ENCODE measurements around the gene DLG4.
"Not testable (repeated sequence)": the region's sequence is repeated elsewhere in the genome, so short reads cannot be mapped to it uniquely, and the experiment has no call there.

Gene DLG4

GRCh38 chr17:7249214-7249613 is 29.6 kb upstream of the DLG4 start:
- DNase-seq = no peak

DNA sequence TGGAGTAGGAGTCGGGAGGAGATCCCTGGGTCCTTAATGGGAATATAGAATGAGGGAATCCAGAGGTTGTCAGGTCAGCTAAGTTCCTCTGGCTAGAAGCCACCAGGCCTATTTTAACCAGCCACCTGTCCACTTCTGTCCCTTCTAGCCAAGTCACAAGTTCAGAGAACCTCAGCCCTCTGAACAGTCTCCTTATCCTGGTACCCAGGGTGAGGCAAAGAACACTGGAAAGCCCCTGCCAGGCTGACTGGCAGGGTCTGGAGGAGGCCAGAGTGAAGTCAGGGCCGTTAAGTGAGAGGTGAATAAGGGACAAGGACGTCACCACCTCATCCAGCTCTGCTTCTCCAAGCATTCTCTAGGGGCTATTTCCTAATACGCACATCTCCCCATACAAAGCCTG is 29.2 kb upstream of the DLG4 start:
- DNase-seq = peak in 2 of 3 donors; percentile 21 to 24

- no peak for DNase-seq
Observed at GRCh38 chr17:7246779-7247178, 27.1 kb upstream of the DLG4 start.

DNA sequence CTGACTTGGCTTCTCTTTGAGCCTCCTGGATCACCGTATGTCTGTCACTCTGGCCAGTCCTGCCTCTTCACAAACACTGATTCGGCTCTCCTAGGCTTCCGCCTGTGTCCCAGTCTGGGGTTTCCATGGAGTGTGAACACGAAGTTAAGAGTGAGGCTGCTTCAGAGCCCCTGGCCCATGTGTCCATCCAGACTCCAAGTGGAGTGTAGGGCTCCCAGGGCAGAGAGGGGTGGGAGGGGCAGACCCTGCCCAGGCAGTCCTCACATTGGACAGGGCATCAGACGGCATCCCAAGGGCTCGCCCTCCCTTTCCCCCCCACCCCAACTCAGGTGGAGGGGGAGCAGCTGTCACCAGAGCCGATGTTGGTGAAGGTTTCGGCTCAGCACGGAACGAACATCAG is 24.2 kb upstream of the DLG4 start:
- DNase-seq = not testable (repeated sequence)

DNA sequence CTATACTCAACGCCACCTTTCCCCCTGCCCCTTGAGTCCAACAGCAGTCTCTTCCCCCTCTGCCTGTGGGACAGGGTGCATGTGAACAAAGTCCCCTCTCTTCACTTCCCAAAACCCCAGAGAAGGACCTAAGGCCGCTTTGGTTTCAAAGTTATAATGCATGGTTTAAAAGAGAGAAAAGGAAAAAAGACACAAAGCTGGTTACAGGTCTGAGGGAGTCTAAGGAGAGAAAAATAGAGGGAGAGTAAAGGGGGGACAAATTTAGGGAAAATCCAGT is 23.8 kb upstream of the DLG4 start:
- no peak for DNase-seq

DNA sequence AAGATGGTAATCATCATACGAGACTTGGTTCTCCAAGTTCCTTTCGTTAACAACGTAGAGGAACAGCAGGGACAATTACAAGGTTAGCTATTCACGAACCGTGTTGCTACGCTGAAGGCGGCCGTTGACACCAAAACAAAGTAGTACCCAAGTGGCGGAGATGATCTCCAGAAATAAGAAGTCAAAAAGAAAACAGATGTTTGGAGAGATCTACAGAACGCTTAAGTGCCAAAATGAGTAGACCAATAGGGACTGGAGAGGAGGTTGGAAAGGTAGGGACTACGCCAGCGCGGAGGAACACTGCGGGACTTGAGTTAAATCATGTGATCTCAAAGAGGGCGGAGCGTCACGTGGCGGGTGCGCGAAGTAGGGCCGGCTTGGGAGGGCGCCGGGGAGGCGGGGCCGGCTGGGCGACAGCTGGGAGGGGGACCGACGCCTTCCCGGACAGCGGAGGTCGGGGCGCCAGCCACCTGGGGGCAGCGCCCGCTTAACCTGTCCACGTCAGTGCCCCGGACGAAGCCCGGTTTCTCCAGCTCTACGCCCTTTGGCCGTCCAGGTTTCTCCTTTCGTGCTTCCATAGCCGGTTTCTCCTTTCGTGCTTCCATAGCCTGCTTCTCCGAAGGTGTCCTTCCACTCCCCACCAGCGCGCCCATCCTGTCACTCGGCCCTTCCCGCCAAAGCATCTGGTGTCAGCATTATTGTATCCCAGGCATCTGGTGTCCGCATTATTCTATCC is 23.2 kb upstream of the DLG4 start:
- peak; percentile 95 to 98 (median 97) for DNase-seq

GRCh38 chr17:7241783-7242716 is 22.4 kb upstream of the DLG4 start, which contains the start of gene GABARAP:
Gene GABARAP, minus strand, starts transcription at chr17:7242449. Its CDS starts 119 bp downstream, at chr17:7242330.
- peak; percentile 92 to 97 (median 96) for DNase-seq

GRCh38 chr17:7241090-7241733 is 21.6 kb upstream of the DLG4 start:
- DNase-seq = peak in 2 of 3 donors; percentile 50 to 58

DNA sequence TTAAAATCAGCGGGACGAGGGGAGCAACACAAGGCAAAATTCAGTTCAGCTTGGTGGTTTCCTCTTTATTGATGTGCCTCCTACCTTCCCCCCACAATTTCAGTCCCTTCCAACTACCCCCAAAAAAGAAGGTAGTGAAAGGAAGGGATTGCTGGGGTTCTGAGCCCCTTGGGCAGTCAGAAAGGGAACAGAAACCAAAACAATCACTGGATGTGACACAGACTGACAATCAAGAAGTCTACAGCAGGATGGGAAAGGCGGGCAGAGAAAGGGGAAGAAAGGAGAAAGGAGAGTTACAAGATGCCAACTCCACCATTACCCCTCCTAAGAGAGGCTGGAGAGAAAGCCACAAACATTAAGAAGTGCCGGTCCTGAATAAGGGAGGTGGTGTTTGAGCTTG is 20.7 kb upstream of the DLG4 start:
- peak; percentile 80 to 88 (median 81) for DNase-seq

DNA sequence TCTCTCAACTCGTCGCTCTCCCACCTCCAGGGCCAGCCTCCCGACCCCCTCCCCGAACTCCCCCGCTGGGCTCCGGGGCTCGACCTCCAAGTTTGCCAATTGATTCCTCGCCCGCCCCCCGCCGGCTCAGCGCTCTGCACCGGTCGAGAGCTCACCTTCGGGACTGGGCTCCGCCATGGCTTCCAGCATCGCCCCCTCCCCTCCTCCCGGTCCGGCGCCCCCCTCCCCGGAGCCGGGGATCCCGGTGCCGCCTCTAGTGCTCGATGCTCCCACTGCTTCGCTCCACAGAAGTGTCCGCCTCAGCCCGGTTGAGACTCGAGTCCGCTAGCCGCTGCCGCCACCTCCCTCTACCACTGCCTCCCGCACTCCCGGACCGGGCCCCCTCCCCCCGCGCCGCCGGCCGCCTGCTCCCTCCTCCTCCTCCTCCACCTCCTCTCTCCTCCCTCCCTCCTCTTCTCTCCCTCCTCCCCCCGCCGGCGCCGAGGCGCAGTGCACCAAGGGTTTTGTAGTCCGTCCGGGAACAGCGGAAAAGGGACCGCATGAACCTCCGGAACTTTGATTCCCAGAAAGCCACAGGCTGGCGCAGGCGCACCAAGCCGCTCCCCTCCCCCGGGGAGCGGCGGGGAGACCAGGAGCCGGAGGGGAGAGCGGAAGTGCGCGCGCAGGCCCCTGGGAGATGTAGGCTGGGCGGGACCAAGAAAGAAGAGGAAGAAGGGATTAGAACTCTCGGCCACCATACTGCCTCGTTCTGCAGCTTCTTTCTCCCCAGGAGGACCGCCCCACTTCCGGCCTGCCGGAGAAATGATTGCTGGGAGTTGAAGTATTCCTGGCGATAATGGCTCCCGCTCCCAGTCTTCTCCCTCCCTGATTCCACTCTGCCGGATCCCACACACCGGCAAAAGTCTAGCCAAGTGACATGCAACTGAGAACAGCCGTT is 19.7 kb upstream of the DLG4 start, which contains the start of gene PHF23:
TSS of gene PHF23 (minus strand) at position 367 of the 937 bp plus-strand sequence. CDS start at position 189, 178 bp downstream.
- DNase-seq = peak; percentile 99 to 100 (median 100)

- peak in 1 of 3 donors; percentile 54 for DNase-seq
Observed at GRCh38 chr17:7238420-7239090, 18.9 kb upstream of the DLG4 start.

- DNase-seq = peak; percentile 61 to 89 (median 79)
Observed at GRCh38 chr17:7237761-7238419, 18.3 kb upstream of the DLG4 start.

DNA sequence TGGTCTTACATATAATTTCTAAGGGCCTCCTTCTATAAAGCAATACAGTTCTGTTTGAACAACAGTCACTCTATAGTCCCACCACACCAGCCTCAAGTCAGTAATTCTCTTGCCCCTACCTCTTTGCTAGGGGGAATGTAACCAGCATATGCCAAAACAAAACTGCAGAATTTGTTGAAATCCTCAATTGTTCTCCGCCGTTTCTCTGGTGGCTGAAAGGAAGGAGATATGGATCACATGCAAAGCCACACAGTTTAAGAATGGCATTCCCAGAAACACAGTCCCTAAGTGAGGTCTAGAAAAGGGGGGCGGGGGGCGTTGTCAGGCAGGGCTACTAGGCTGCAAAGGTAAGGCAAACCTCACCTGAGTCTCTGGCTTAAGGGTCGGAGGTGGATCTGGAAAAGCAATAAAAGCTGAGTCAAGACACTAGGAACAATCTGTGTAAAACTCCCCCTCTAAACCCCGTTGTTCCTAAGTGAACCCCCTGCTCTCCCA is 17.7 kb upstream of the DLG4 start:
- DNase-seq = no peak

DNA sequence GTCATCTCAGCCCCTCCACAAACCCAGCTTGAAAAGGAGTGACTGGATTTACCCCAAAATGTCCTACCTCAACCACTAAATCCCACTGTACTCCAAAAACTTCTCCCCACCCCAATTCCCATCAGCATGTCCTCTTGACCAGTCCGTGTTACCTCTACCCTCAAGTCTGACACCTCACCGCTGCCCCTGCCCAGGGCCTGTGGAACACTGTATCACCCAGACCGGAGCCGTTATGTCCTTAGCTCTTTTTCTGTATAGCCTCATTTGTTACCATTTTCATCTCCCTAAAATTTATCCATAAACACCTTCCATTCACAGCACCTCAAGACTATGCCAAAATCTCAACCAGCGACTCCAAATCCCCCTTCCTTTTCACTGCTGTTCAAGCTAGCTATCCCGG is 17.2 kb upstream of the DLG4 start:
- DNase-seq = no peak

GRCh38 chr17:7235693-7236665 is 16.3 kb upstream of the DLG4 start:
- DNase-seq = peak; percentile 55 to 67 (median 57)

GRCh38 chr17:7234083-7234951 is 14.7 kb upstream of the DLG4 start, which contains the start of gene DVL2:
Gene DVL2, minus strand, starts transcription at chr17:7234517. Its CDS starts 255 bp downstream, at chr17:7234262.
- DNase-seq = peak; percentile 94 to 96 (median 96)

DNA sequence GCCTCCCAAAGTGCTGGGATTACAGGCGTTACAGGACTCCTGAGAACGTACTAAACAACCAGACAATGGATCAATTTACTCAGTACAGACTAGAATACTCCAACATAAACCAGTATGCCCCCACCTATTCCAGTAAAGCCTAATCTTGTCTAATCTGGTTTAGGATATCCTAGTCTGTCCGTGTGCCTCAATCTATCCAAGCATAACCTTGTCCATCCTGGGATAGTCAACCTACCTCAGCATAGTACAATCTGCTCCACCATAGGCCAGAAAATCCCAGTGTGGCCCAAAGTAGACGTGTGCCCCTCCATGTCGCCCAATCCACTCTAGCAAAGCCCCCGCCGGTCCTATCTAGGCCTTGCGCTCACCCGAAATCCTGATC is 14.1 kb upstream of the DLG4 start:
- DNase-seq = no peak

- DNase-seq = no peak
Observed at GRCh38 chr17:7232114-7232513, 12.5 kb upstream of the DLG4 start.
